ENCODE results near the gene AGAP1.

DNA sequence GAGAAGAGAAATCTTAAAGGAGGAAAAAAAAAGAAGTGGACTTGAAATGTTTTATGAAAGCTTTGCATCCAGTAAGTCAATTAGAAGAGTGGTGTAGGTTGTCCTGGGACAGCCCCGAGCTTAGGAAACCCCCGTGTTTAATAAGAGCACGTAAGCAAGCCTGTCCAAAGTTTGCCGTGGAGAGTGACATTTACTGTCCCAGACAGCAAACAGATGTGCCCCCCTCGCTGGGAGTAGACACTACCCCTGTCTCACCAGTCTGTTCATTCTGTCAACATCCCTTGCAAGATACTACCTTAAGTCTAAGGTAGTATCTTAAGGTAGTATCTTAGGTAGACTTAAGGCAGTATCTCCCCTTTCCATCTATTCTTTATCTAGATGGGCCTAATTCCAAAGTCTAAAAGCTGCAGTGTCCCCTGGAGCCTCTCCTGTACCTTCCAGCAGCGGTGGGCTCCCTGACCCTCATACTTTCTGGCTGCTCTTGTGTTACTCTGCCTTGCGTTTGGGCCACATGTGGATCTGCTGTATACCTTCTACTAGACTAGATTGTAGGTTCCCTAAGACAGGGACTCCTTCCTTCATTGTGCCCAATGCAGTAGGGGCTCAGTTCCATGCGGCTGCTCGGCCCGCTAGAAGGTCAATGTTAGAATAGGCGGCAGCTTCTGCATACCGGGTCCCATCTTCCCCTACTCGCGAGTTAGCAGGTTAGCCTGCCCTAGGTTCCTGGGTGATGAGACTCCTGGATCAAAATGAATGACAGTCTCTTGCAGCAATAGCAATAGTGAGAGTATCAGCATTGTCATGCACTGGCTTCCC, 430.2 kb downstream of the AGAP1 start:
- TF ChIP-seq POLR2A (IDR thresholded peaks at IDR 0.05; ENCODE audit: low read depth, low read length) (no peak), TAF1 (IDR thresholded peaks at IDR 0.05; ENCODE audit: low read depth, low read length) (no peak), POLR2AphosphoS5 (IDR thresholded peaks at IDR 0.05; ENCODE audit: low read depth, low read length) (no peak), PAX5 (IDR thresholded peaks at IDR 0.05; ENCODE audit: insufficient read depth, low read length, severe bottlenecking) (no peak), POU2F2 (IDR thresholded peaks at IDR 0.05; ENCODE audit: low read depth, low read length) (no peak)
